ENCODE results near the gene TRUB1.

- TF ChIP-seq CTCF (IDR thresholded peaks at IDR 0.05) (no peak), POLR2A (IDR thresholded peaks at IDR 0.05) (no peak)
These were observed 37.1 kb downstream of the TRUB1 start for GRCh38 chr10:114975091-114975490.
